Neural crest cell (in vitro differentiated cells): Measurements from ENCODE around the gene SPPL2C. TPM values are rescaled to one million over a fixed set of nuclear protein-coding genes. Genes with fewer than 3 reads are reported as not detected.

Source experiments
- DNase-seq: peaks from one replicate; pipeline ENCODE4 v3.0.0; 2021; ENCODE audit warnings: low read depth, mixed read lengths, low spot score
- H3K27ac Mint-ChIP-seq: one replicate; pipeline ENCODE4 v1.8.0; 2021; ENCODE audit warnings: mild to moderate bottlenecking, mixed read lengths; ENCODE audit not compliant: unreplicated experiment
- H3K27me3 Mint-ChIP-seq: 2 replicates; pipeline ENCODE4 v1.8.0; 2021; ENCODE audit warnings: low read depth, mild to moderate bottlenecking, mixed read lengths
- H3K36me3 Mint-ChIP-seq: 2 replicates; pipeline ENCODE4 v1.8.0; 2021; ENCODE audit warnings: low read depth, mild to moderate bottlenecking, mixed read lengths
- H3K4me1 Mint-ChIP-seq: 2 replicates; pipeline ENCODE4 v1.8.0; 2021; ENCODE audit warnings: mixed read lengths
- H3K4me3 Mint-ChIP-seq: one replicate; pipeline ENCODE4 v1.8.0; 2021; ENCODE audit warnings: mild to moderate bottlenecking, mixed read lengths
- H3K9me3 Mint-ChIP-seq: 2 replicates; pipeline ENCODE4 v1.8.0; 2021; ENCODE audit warnings: mixed read lengths
- total RNA-seq: library from RNA; stranded (reverse); gene quantifications from 2 replicates; pipeline ENCODE4 v1.2.1, GENCODE V29; 2021
- TF ChIP-seq, protein P1 (sequence below): fragments of 200-600 bp; sonication (generic); conservative IDR thresholded peaks from 2 replicates; pipeline ENCODE4 v1.5.0; 2021; ENCODE audit warnings: antibody characterized with exemption, mild to moderate bottlenecking

SPPL2C gene
- total RNA-seq, 1 donor from 2014 or later: not detected

DNA sequence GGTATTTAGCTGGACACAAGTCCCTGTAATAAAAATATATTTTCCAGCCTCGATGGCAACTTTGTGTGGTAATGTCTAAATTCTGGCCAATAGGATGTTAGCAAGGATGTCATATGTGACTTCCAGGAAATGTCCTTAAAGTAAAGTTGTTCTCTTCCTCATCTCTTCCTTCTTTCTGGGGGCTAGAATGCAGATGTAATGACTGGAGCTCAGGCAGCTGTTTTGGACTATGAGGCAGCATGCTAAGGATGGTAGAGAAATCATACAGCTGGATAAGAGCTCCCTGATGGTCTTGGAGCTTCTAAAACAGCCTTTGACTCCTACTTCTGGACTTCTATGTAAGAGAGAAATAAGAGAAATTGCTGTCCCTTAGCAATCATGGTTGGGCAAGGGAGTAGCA, 32.8 kb downstream of the SPPL2C start:
- Mint-ChIP-seq H3K9me3 (no peaks in the 10 kb centered on the region), H3K36me3 (no peaks in the 10 kb centered on the region), H3K27me3 (peaks cover 28% of the 10 kb centered on the region), H3K4me1 (peaks cover 6% of the 10 kb centered on the region), H3K4me3 (no peak overlapping the region), H3K27ac (no peak overlapping the region)
- DNase-seq: no peak
- TF ChIP-seq, protein P1, sequence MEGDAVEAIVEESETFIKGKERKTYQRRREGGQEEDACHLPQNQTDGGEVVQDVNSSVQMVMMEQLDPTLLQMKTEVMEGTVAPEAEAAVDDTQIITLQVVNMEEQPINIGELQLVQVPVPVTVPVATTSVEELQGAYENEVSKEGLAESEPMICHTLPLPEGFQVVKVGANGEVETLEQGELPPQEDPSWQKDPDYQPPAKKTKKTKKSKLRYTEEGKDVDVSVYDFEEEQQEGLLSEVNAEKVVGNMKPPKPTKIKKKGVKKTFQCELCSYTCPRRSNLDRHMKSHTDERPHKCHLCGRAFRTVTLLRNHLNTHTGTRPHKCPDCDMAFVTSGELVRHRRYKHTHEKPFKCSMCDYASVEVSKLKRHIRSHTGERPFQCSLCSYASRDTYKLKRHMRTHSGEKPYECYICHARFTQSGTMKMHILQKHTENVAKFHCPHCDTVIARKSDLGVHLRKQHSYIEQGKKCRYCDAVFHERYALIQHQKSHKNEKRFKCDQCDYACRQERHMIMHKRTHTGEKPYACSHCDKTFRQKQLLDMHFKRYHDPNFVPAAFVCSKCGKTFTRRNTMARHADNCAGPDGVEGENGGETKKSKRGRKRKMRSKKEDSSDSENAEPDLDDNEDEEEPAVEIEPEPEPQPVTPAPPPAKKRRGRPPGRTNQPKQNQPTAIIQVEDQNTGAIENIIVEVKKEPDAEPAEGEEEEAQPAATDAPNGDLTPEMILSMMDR: no peak

- TF ChIP-seq, protein P1: no peak
- Mint-ChIP-seq H3K4me3 (no peak overlapping the region), H3K4me1 (no peaks in the 10 kb centered on the region), H3K27ac (no peak overlapping the region), H3K27me3 (peaks cover 28% of the 10 kb centered on the region), H3K9me3 (no peaks in the 10 kb centered on the region), H3K36me3 (no peaks in the 10 kb centered on the region)
- no peak for DNase-seq
Observed at GRCh38 chr17:45883063-45883462, 38.4 kb downstream of the SPPL2C start.

DNA sequence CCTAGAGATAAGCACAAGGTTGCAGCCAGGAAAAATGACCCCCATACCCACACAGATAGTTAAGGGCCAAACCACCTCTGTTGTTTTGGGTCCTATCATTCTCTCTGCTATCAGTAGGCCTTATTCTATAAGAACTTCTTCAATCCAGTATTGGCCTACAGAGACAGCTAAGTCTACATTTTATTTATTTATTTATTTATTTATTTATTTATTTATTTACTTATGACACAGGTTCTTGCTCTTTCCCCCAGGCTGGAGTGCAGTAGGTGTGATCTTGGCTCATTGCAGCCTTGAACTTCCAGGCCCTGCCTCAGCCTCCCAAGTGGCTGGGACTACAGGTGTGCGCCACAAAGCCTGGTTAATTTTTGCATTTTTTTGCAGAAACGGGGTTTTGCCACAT, 42.2 kb downstream of the SPPL2C start:
- no peaks in the 10 kb centered on the region for H3K36me3 Mint-ChIP-seq
- TF ChIP-seq, protein P1: no peak
- H3K4me3 Mint-ChIP-seq: no peak overlapping the region
- no peak for DNase-seq
- H3K9me3 Mint-ChIP-seq: no peaks in the 10 kb centered on the region
- H3K27me3 Mint-ChIP-seq: peaks cover 53% of the 10 kb centered on the region
- H3K27ac Mint-ChIP-seq: no peak overlapping the region
- H3K4me1 Mint-ChIP-seq: no peaks in the 10 kb centered on the region

DNA sequence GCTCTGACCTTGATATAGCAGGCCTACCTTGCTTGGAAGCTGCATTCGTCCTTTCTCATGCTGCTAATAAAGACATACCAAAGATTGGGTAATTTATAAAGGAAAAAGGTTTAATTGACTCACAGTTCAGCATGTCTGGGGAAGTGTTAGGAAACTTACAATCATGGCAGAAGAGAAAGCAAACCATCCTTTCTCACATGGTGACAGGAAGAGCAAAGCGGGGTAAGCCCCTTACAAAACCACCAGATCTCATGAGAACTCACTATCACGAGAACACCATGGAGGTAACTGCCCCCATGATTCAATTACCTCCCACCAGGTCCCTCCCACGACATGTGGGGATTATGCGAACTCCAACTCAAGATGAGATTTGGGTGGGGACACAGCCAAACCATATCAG, 43.7 kb downstream of the SPPL2C start:
- H3K4me3 Mint-ChIP-seq: no peak overlapping the region
- no peaks in the 10 kb centered on the region for H3K9me3 Mint-ChIP-seq
- no peak for DNase-seq
- TF ChIP-seq, protein P1: no peak
- peaks cover 59% of the 10 kb centered on the region for H3K27me3 Mint-ChIP-seq
- no peaks in the 10 kb centered on the region for H3K4me1 Mint-ChIP-seq
- no peak overlapping the region for H3K27ac Mint-ChIP-seq
- no peaks in the 10 kb centered on the region for H3K36me3 Mint-ChIP-seq

GRCh38 chr17:45889579-45889978, 44.9 kb downstream of the SPPL2C start:
- Mint-ChIP-seq H3K4me3 (no peak overlapping the region), H3K36me3 (no peaks in the 10 kb centered on the region), H3K27me3 (peaks cover 64% of the 10 kb centered on the region), H3K9me3 (no peaks in the 10 kb centered on the region), H3K4me1 (peaks cover 4% of the 10 kb centered on the region), H3K27ac (no peak overlapping the region)
- TF ChIP-seq, protein P1: peak; percentile 42
- no peak for DNase-seq

- Mint-ChIP-seq H3K4me3 (peak overlapping the region; percentile 86), H3K4me1 (peaks cover 19% of the 10 kb centered on the region), H3K27ac (peak overlapping the region; percentile 95), H3K36me3 (no peaks in the 10 kb centered on the region), H3K27me3 (peaks cover 83% of the 10 kb centered on the region), H3K9me3 (no peaks in the 10 kb centered on the region)
- DNase-seq: no peak
- TF ChIP-seq, protein P1: no peak
Observed at GRCh38 chr17:45893725-45894021, 49.0 kb downstream of the SPPL2C start.
